ENCODE data around the gene IER5L.

GRCh38 chr9:129183495-129184218 is 5.6 kb upstream of the IER5L start:
- TF ChIP-seq CTCF (IDR thresholded peaks at IDR 0.05; ENCODE audit: borderline replicate concordance, extremely low read depth, low read length, poor library complexity, severe bottlenecking) (no peak), EZH2 (IDR thresholded peaks at IDR 0.05; ENCODE audit: borderline replicate concordance, low read depth, low read length, severe bottlenecking) (no peak)

All from DND-41 (cell line).